PC-3 (cell line): ENCODE data around the gene CST2. TPM values are rescaled to one million over a fixed set of nuclear protein-coding genes. Genes with fewer than 3 reads are reported as not detected.

Source experiments
- ATAC-seq: fragments of 200-7000 bp; cut with Tn5 transposase; 2 replicates; pipeline ENCODE4 v1.9.1; 2020; ENCODE audit warnings: mild to moderate bottlenecking, moderate library complexity
- BruUV-seq: library from RNA; stranded (reverse); fragments of 400-500 nt; replicated peaks from 2 replicates; lab custom pipeline; 2021; lab: Mats Ljungman, UMichigan
- CTCF ChIA-PET: fragments of 300-600 bp; sonication (Branson Sonifier 250); formaldehyde crosslinking; loops from one replicate; lab custom pipeline; 2022; ENCODE audit warnings: antibody characterized with exemption; lab: Charles Lee
- POLR2A ChIA-PET: fragments of 300-600 bp; sonication (Branson Sonifier 250); formaldehyde crosslinking; loops from one replicate; lab custom pipeline; 2022; ENCODE audit warnings: antibody characterized with exemption; ENCODE audit not compliant: unreplicated experiment; lab: Charles Lee
- DNase-seq: peaks from one replicate; pipeline ENCODE4 v3.0.0-alpha.2; 2015
- H2AFZ ChIP-seq: fragments of 300-600 bp; sonication (generic); 2 replicates; pipeline ENCODE4 v1.6.0; 2016; ENCODE audit warnings: antibody characterized with exemption, low read length
- H3F3A ChIP-seq: fragments of 300-600 bp; sonication (generic); one replicate; pipeline ENCODE4 v1.6.0; 2017; ENCODE audit warnings: antibody characterized with exemption, low read length, control low read depth, mild to moderate bottlenecking; ENCODE audit not compliant: unreplicated experiment
- H3K27ac ChIP-seq: fragments of 300-600 bp; sonication (generic); 2 replicates; pipeline ENCODE4 v1.5.1; 2016; ENCODE audit warnings: mild to moderate bottlenecking, low read length
- H3K27me3 ChIP-seq: fragments of 300-600 bp; sonication (generic); 2 replicates; pipeline ENCODE4 v1.6.1; 2016; ENCODE audit warnings: low read length, mixed read lengths
- H3K36me3 ChIP-seq: fragments of 300-600 bp; sonication (generic); 2 replicates; pipeline ENCODE4 v1.6.1; 2016; ENCODE audit warnings: low read depth, mixed run types, low read length, mixed read lengths
- H3K4me1 ChIP-seq: fragments of 300-600 bp; sonication (generic); 2 replicates; pipeline ENCODE4 v1.5.1; 2016; ENCODE audit warnings: low read length; ENCODE audit not compliant: insufficient read depth
- H3K4me2 ChIP-seq: fragments of 300-600 bp; sonication (generic); 2 replicates; pipeline ENCODE4 v1.6.0; 2016; ENCODE audit warnings: low read length
- H3K4me3 ChIP-seq: fragments of 300-600 bp; sonication (generic); 2 replicates; pipeline ENCODE4 v1.5.1; 2016; ENCODE audit warnings: mild to moderate bottlenecking, low read length, mixed read lengths
- H3K79me2 ChIP-seq: fragments of 300-600 bp; sonication (generic); 2 replicates; pipeline ENCODE4 v1.6.1; 2017; ENCODE audit warnings: low read length, mixed read lengths
- H3K9ac ChIP-seq: fragments of 300-600 bp; sonication (generic); 2 replicates; pipeline ENCODE4 v1.6.0; 2016; ENCODE audit warnings: mild to moderate bottlenecking, low read length
- H3K9me2 ChIP-seq: fragments of 300-600 bp; sonication (generic); replicated peaks from 2 replicates; pipeline ENCODE4 v1.6.1; 2016; ENCODE audit warnings: mixed run types, low read length, mixed read lengths
- H3K9me3 ChIP-seq: fragments of 300-600 bp; sonication (generic); 2 replicates; pipeline ENCODE4 v1.6.1; 2016; ENCODE audit warnings: low read length, mixed read lengths
- H4K20me1 ChIP-seq: fragments of 300-600 bp; sonication (generic); 2 replicates; pipeline ENCODE4 v1.6.1; 2016; ENCODE audit warnings: low read length, mixed read lengths
- EZH2 ChIP-seq: fragments of 300-600 bp; sonication (generic); IDR thresholded peaks from one replicate; pipeline ENCODE4 v1.6.1; 2017; ENCODE audit warnings: antibody characterized with exemption, mild to moderate bottlenecking, low read length; ENCODE audit not compliant: unreplicated experiment
- EZH2phosphoT487 ChIP-seq: fragments of 300-600 bp; sonication (generic); IDR thresholded peaks from 2 replicates; pipeline ENCODE4 v1.6.1; 2018; ENCODE audit warnings: mild to moderate bottlenecking, antibody characterized with exemption, low read length, borderline replicate concordance
- intact Hi-C: fragments of 100-400 bp; cut with micrococcal nuclease; formaldehyde crosslinking; loops from 2 replicates; pipeline ENCODE4 v1.9.0; 2023
- total RNA-seq: library from RNA; depleted of rRNA; stranded (reverse); fragments of >200 nt; gene quantifications from 2 replicates; pipeline ENCODE4 v1.2.3, GENCODE V29; 2014
- TF ChIP-seq, protein P1 (sequence below): fragments of 300-600 bp; sonication (generic); conservative IDR thresholded peaks from 2 replicates; pipeline ENCODE4 v1.5.1; 2017; ENCODE audit warnings: antibody characterized with exemption, low read depth, mild to moderate bottlenecking, low read length

Gene CST2
- total RNA-seq, 1 experiment from 2014 or later = not detected

DNA sequence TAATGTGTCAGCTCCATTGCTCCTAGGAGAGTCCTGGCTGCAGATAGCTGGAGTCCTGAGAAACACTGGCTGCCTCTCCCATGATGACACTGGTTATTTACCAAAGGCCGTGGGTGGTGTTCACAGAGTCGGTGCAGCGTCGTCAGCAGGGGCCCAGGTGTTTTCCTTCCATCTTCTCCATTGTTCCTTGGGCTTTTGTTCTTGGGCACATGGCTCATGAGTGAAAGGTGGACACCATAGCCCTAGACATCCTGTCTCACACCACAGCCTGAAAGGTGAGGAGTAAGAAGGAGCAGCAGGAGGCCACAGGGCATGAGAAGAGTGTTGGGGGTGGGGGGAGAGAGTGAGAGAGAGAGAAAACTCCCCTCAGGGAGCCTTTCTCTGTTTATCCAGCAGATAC is 43.9 kb upstream of the CST2 start:
- no peaks in the 10 kb centered on the region for H3K9me3 ChIP-seq
- H3K27me3 ChIP-seq = peaks cover 83% of the 10 kb centered on the region
- H3K79me2 ChIP-seq = no peaks in the 10 kb centered on the region
- no peaks in the 10 kb centered on the region for H3K9me2 ChIP-seq
- no peak overlapping the region for H3K9ac ChIP-seq
- H2AFZ ChIP-seq = no peak overlapping the region
- H3K4me2 ChIP-seq = no peak overlapping the region
- H3K27ac ChIP-seq = no peak overlapping the region
- no peak overlapping the region for H3K4me3 ChIP-seq
- H3K36me3 ChIP-seq = no peaks in the 10 kb centered on the region
- POLR2A ChIA-PET = no interaction called here
- ATAC-seq (no peak), DNase-seq (no peak)
- no peaks in the 10 kb centered on the region for H3K4me1 ChIP-seq
- no peaks in the 10 kb centered on the region for H3F3A ChIP-seq
- BruUV-seq = no TSS peak
- H4K20me1 ChIP-seq = no peaks in the 10 kb centered on the region
- intact Hi-C loops = no loop called here
- CTCF ChIA-PET = no interaction called here
- TF ChIP-seq EZH2 (no peak), EZH2phosphoT487 (no peak)
- TF ChIP-seq, protein P1, sequence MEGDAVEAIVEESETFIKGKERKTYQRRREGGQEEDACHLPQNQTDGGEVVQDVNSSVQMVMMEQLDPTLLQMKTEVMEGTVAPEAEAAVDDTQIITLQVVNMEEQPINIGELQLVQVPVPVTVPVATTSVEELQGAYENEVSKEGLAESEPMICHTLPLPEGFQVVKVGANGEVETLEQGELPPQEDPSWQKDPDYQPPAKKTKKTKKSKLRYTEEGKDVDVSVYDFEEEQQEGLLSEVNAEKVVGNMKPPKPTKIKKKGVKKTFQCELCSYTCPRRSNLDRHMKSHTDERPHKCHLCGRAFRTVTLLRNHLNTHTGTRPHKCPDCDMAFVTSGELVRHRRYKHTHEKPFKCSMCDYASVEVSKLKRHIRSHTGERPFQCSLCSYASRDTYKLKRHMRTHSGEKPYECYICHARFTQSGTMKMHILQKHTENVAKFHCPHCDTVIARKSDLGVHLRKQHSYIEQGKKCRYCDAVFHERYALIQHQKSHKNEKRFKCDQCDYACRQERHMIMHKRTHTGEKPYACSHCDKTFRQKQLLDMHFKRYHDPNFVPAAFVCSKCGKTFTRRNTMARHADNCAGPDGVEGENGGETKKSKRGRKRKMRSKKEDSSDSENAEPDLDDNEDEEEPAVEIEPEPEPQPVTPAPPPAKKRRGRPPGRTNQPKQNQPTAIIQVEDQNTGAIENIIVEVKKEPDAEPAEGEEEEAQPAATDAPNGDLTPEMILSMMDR = no peak

GRCh38 chr20:23869520-23869919 is 43.0 kb upstream of the CST2 start:
- Histone ChIP-seq H3K9me2 (no peaks in the 10 kb centered on the region), H3K79me2 (no peaks in the 10 kb centered on the region), H3K27ac (no peak overlapping the region), H3K36me3 (no peaks in the 10 kb centered on the region), H4K20me1 (no peaks in the 10 kb centered on the region), H3F3A (no peaks in the 10 kb centered on the region), H3K4me2 (no peak overlapping the region), H3K9ac (no peak overlapping the region), H3K4me3 (no peak overlapping the region), H3K9me3 (no peaks in the 10 kb centered on the region), H2AFZ (no peak overlapping the region), H3K4me1 (no peaks in the 10 kb centered on the region), H3K27me3 (peaks cover 84% of the 10 kb centered on the region)
- intact Hi-C loops = no loop called here
- CTCF ChIA-PET = no interaction called here
- ATAC-seq = no peak
- TF ChIP-seq EZH2phosphoT487 = no peak
- TF ChIP-seq, protein P1 = no peak
- no peak for TF ChIP-seq EZH2
- no TSS peak for BruUV-seq
- POLR2A ChIA-PET = interaction anchor here (0.6 kb wide), 1 partner anchor 42 kb away, joined by 14 read pairs; no protein-coding TSS in a partner anchor
- DNase-seq = no peak

GRCh38 chr20:23868321-23868720 is 41.8 kb upstream of the CST2 start:
- BruUV-seq = no TSS peak
- Histone ChIP-seq H3K4me2 (no peak overlapping the region), H3K4me1 (no peaks in the 10 kb centered on the region), H3K36me3 (no peaks in the 10 kb centered on the region), H3K9me3 (no peaks in the 10 kb centered on the region), H3K79me2 (no peaks in the 10 kb centered on the region), H3K4me3 (no peak overlapping the region), H3K27ac (no peak overlapping the region), H2AFZ (no peak overlapping the region), H3F3A (no peaks in the 10 kb centered on the region), H3K27me3 (peaks cover 72% of the 10 kb centered on the region), H4K20me1 (no peaks in the 10 kb centered on the region), H3K9me2 (no peaks in the 10 kb centered on the region), H3K9ac (no peak overlapping the region)
- ChIA-PET POLR2A (no interaction called here), CTCF (no interaction called here)
- ATAC-seq (no peak), DNase-seq (no peak)
- intact Hi-C loops = no loop called here
- TF ChIP-seq EZH2phosphoT487 (no peak), EZH2 (no peak)
- TF ChIP-seq, protein P1 = no peak
